Measurements from ENCODE around the gene PELI2. TPM values are rescaled to one million over a fixed set of nuclear protein-coding genes. Genes with fewer than 3 reads are reported as not detected.

PELI2 gene
- total RNA-seq, 1 donor from 2014 or later: 9.1 TPM

GRCh38 chr14:56244138-56244789, 126.1 kb downstream of the PELI2 start:
- no peak for DNase-seq (ENCODE audit: low spot score)

GRCh38 chr14:56247495-56248200, 129.4 kb downstream of the PELI2 start:
- no peak for DNase-seq (ENCODE audit: low spot score)

GRCh38 chr14:56248442-56248841, 130.2 kb downstream of the PELI2 start:
- DNase-seq (ENCODE audit: low spot score): no peak

- DNase-seq (ENCODE audit: low spot score): no peak
Observed at GRCh38 chr14:56261046-56261445, 142.8 kb downstream of the PELI2 start.

GRCh38 chr14:56262530-56262929, 144.3 kb downstream of the PELI2 start:
- DNase-seq (ENCODE audit: low spot score): no peak

GRCh38 chr14:56268039-56268438, 149.8 kb downstream of the PELI2 start:
- no peak for DNase-seq (ENCODE audit: low spot score)

- no peak for DNase-seq (ENCODE audit: low spot score)
Observed at GRCh38 chr14:56268673-56269072, 150.5 kb downstream of the PELI2 start.

GRCh38 chr14:56270921-56271320, 152.7 kb downstream of the PELI2 start:
- no peak for DNase-seq (ENCODE audit: low spot score)

GRCh38 chr14:56271970-56272369, 153.8 kb downstream of the PELI2 start:
- DNase-seq (ENCODE audit: low spot score): no peak

GRCh38 chr14:56273155-56273554, 154.9 kb downstream of the PELI2 start:
- no peak for DNase-seq (ENCODE audit: low spot score)

- DNase-seq (ENCODE audit: low spot score): no peak
Observed at GRCh38 chr14:56273951-56274350, 155.7 kb downstream of the PELI2 start.

- peak; percentile 48 for DNase-seq (ENCODE audit: low spot score)
Observed at GRCh38 chr14:56274556-56274955, 156.3 kb downstream of the PELI2 start.

GRCh38 chr14:56276108-56276507, 157.9 kb downstream of the PELI2 start:
- DNase-seq (ENCODE audit: low spot score): no peak

- DNase-seq (ENCODE audit: low spot score): no peak
Observed at GRCh38 chr14:56278383-56278782, 160.2 kb downstream of the PELI2 start.

- no peak for DNase-seq (ENCODE audit: low spot score)
Observed at GRCh38 chr14:56280843-56281242, 162.6 kb downstream of the PELI2 start.

- DNase-seq (ENCODE audit: low spot score): no peak
Observed at GRCh38 chr14:56282179-56282578, 164.0 kb downstream of the PELI2 start.

- no peak for DNase-seq (ENCODE audit: low spot score)
Observed at GRCh38 chr14:56284641-56285040, 166.4 kb downstream of the PELI2 start.

- DNase-seq (ENCODE audit: low spot score): no peak
Observed at GRCh38 chr14:56289155-56289554, 170.9 kb downstream of the PELI2 start.

GRCh38 chr14:56290195-56290594, 172.0 kb downstream of the PELI2 start:
- DNase-seq (ENCODE audit: low spot score): no peak

GRCh38 chr14:56292970-56293369, 174.8 kb downstream of the PELI2 start:
- DNase-seq (ENCODE audit: low spot score): no peak

GRCh38 chr14:56293506-56293905, 175.3 kb downstream of the PELI2 start:
- DNase-seq (ENCODE audit: low spot score): no peak

GRCh38 chr14:56294128-56294527, 175.9 kb downstream of the PELI2 start:
- DNase-seq (ENCODE audit: low spot score): no peak

GRCh38 chr14:56295743-56296142, 177.5 kb downstream of the PELI2 start:
- peak; percentile 9 for DNase-seq (ENCODE audit: low spot score)
